GM12892 (cell line): ENCODE results near the gene SPRTN.

Experiments
- POLR2A ChIP-seq: IDR thresholded peaks from 2 replicates; pipeline ENCODE4 v1.6.1; 2011; ENCODE audit warnings: low read depth, low read length, control low read depth
- POLR2AphosphoS5 ChIP-seq: IDR thresholded peaks from 2 replicates; pipeline ENCODE4 v1.6.1; 2011; ENCODE audit warnings: low read depth, low read length, control low read depth

- TF ChIP-seq POLR2AphosphoS5, result no peak
- no peak for TF ChIP-seq POLR2A
These were observed 10.5 kb upstream of the SPRTN start for GRCh38 chr1:231327617-231328016.
